Neural cell (in vitro differentiated cells): ENCODE measurements around the gene SF3B3. TPM values are rescaled to one million over a fixed set of nuclear protein-coding genes. Genes with fewer than 3 reads are reported as not detected.

Experiments
- H2AFZ ChIP-seq: fragments of 200-600, 300-800 bp; sonication (generic), shearing (Covaris generic); 2 replicates; pipeline ENCODE4 v1.6.0; 2014; ENCODE audit warnings: low read depth, mild to moderate bottlenecking, antibody characterized with exemption, low read length, moderate library complexity
- H3F3A ChIP-seq: fragments of 200-600 bp; shearing (Covaris generic); 2 replicates; pipeline ENCODE4 v1.6.1; 2016; ENCODE audit warnings: mild to moderate bottlenecking, moderate library complexity, mixed read lengths, antibody characterized with exemption, low read length; ENCODE audit not compliant: insufficient read depth, poor library complexity, severe bottlenecking
- H3K27ac ChIP-seq: fragments of 200-600, 300-800 bp; sonication (generic), shearing (Covaris generic); 2 replicates; pipeline ENCODE4 v1.5.1; 2014; ENCODE audit warnings: mild to moderate bottlenecking, low read length, moderate library complexity
- H3K27me3 ChIP-seq: fragments of 300-800, 200-600 bp; sonication (generic), shearing (Covaris generic); 2 replicates; pipeline ENCODE4 v1.6.0; 2014; ENCODE audit warnings: mild to moderate bottlenecking, low read depth, low read length, moderate library complexity; ENCODE audit not compliant: insufficient read depth
- H3K36me3 ChIP-seq: fragments of 300-800, 200-600 bp; sonication (generic), shearing (Covaris generic); 2 replicates; pipeline ENCODE4 v1.5.1; 2014; ENCODE audit warnings: mild to moderate bottlenecking, antibody characterized with exemption, low read length, moderate library complexity; ENCODE audit not compliant: insufficient read depth
- H3K4me2 ChIP-seq: fragments of 300-800, 200-600 bp; sonication (generic), shearing (Covaris generic); 2 replicates; pipeline ENCODE4 v1.6.0; 2014; ENCODE audit warnings: mild to moderate bottlenecking, low read length
- H3K4me3 ChIP-seq: fragments of 300-800, 200-600 bp; sonication (generic), shearing (Covaris generic); 2 replicates; pipeline ENCODE4 v1.5.1; 2014; ENCODE audit warnings: mild to moderate bottlenecking, low read length, moderate library complexity
- H3K79me2 ChIP-seq: fragments of 200-600 bp; shearing (Covaris generic); replicated peaks from 2 replicates; pipeline ENCODE4 v1.6.0; 2014; ENCODE audit warnings: mild to moderate bottlenecking, low read length, moderate library complexity; ENCODE audit not compliant: insufficient read depth
- H3K9ac ChIP-seq: fragments of 300-800, 200-600 bp; sonication (generic), shearing (Covaris generic); 2 replicates; pipeline ENCODE4 v1.6.1; 2016; ENCODE audit warnings: mild to moderate bottlenecking, low read length, mixed read lengths
- H3K9me2 ChIP-seq: fragments of 200-600 bp; shearing (Covaris generic); 2 replicates; pipeline ENCODE4 v1.6.1; 2016; ENCODE audit warnings: mild to moderate bottlenecking, low read length, mixed read lengths; ENCODE audit not compliant: insufficient read depth
- H3K9me3 ChIP-seq: fragments of 200-600, 300-800 bp; sonication (generic), shearing (Covaris generic); 2 replicates; pipeline ENCODE4 v1.6.1; 2016; ENCODE audit warnings: mild to moderate bottlenecking, mixed run types, low read length, moderate library complexity, mixed read lengths
- H4K20me1 ChIP-seq: fragments of 200-600 bp; shearing (Covaris generic); 2 replicates; pipeline ENCODE4 v1.6.1; 2016; ENCODE audit warnings: mild to moderate bottlenecking, mixed run types; ENCODE audit not compliant: insufficient read depth
- EP300 ChIP-seq: fragments of 450-650 bp; conservative IDR thresholded peaks from 2 replicates; pipeline ENCODE4 v1.6.1; 2014; ENCODE audit warnings: antibody characterized with exemption, mild to moderate bottlenecking, moderate library complexity; ENCODE audit not compliant: poor library complexity, severe bottlenecking
- EZH2 ChIP-seq: fragments of 200-600, 300-800 bp; shearing (Covaris generic), sonication (generic); IDR thresholded peaks from 2 replicates; pipeline ENCODE4 v1.6.1; 2014; ENCODE audit warnings: antibody characterized with exemption, low read length, borderline replicate concordance, mild to moderate bottlenecking; ENCODE audit not compliant: insufficient read depth, poor library complexity, severe bottlenecking
- MXI1 ChIP-seq: fragments of 450-650 bp; conservative IDR thresholded peaks from 2 replicates; pipeline ENCODE4 v1.6.1; 2014; ENCODE audit warnings: antibody characterized with exemption, mild to moderate bottlenecking; ENCODE audit not compliant: poor library complexity, severe bottlenecking
- POLR2AphosphoS5 ChIP-seq: IDR thresholded peaks from 2 replicates; pipeline ENCODE4 v1.6.1; 2012
- RAD21 ChIP-seq: fragments of 450-650 bp; conservative IDR thresholded peaks from 2 replicates; pipeline ENCODE4 v1.6.1; 2014; ENCODE audit warnings: antibody characterized with exemption, mild to moderate bottlenecking, moderate library complexity
- SMC3 ChIP-seq: fragments of 450-650 bp; conservative IDR thresholded peaks from 2 replicates; pipeline ENCODE4 v1.6.1; 2014; ENCODE audit warnings: antibody characterized with exemption, mild to moderate bottlenecking, moderate library complexity; ENCODE audit not compliant: poor library complexity
- TAF1 ChIP-seq: IDR thresholded peaks from 2 replicates; pipeline ENCODE4 v1.6.1; 2012; ENCODE audit warnings: low read depth
- polyA plus RNA-seq: library from polyadenylated mRNA; depleted of rRNA; stranded (reverse); fragments of >200 nt; gene quantifications from 2 replicates; pipeline ENCODE4 v1.2.3, GENCODE V29; 2014
- TF ChIP-seq, protein P1 (sequence below): IDR thresholded peaks from 2 replicates; pipeline ENCODE4 v1.6.1; 2012; ENCODE audit warnings: borderline replicate concordance
- TF ChIP-seq, protein P2 (sequence below): fragments of 450-650 bp; IDR thresholded peaks from 2 replicates; pipeline ENCODE4 v1.5.1; 2014; ENCODE audit warnings: antibody characterized with exemption, mild to moderate bottlenecking, moderate library complexity; ENCODE audit not compliant: poor library complexity, severe bottlenecking

SF3B3 gene
- polyA plus RNA-seq, 1 donor from 2014 or later, result 90.0 TPM

DNA sequence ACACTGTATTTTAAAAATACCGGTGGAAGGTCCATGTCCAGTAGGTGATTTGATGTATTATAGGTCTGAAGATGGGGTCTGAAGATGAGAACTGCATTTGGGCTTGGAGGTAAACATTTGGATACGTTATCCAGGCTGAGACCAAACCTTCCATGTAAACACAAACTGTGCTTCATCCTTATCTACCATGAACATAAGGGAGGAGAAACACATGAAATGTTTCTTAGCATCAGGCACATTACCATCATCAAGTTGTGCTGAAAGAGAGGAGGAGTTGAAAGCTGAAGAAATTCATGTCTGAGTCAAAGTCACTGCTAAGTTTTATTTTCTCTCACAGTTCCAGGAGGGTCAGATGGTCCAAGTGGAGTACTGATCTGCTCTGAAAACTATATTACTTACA is 11.4 kb downstream of the SF3B3 start:
- Histone ChIP-seq H3K9me2 (no peaks in the 10 kb centered on the region), H4K20me1 (no peaks in the 10 kb centered on the region), H3F3A (no peaks in the 10 kb centered on the region), H3K27me3 (no peaks in the 10 kb centered on the region), H3K9me3 (no peaks in the 10 kb centered on the region), H3K4me3 (no peak overlapping the region), H3K4me2 (no peak overlapping the region), H2AFZ (no peak overlapping the region), H3K27ac (no peak overlapping the region), H3K79me2 (peaks cover 10% of the 10 kb centered on the region), H3K36me3 (peaks cover 6% of the 10 kb centered on the region), H3K9ac (no peak overlapping the region)
- TF ChIP-seq POLR2AphosphoS5 (no peak), EZH2 (no peak), SMC3 (no peak), EP300 (no peak), RAD21 (no peak), TAF1 (no peak), MXI1 (no peak)
- TF ChIP-seq, protein P1, sequence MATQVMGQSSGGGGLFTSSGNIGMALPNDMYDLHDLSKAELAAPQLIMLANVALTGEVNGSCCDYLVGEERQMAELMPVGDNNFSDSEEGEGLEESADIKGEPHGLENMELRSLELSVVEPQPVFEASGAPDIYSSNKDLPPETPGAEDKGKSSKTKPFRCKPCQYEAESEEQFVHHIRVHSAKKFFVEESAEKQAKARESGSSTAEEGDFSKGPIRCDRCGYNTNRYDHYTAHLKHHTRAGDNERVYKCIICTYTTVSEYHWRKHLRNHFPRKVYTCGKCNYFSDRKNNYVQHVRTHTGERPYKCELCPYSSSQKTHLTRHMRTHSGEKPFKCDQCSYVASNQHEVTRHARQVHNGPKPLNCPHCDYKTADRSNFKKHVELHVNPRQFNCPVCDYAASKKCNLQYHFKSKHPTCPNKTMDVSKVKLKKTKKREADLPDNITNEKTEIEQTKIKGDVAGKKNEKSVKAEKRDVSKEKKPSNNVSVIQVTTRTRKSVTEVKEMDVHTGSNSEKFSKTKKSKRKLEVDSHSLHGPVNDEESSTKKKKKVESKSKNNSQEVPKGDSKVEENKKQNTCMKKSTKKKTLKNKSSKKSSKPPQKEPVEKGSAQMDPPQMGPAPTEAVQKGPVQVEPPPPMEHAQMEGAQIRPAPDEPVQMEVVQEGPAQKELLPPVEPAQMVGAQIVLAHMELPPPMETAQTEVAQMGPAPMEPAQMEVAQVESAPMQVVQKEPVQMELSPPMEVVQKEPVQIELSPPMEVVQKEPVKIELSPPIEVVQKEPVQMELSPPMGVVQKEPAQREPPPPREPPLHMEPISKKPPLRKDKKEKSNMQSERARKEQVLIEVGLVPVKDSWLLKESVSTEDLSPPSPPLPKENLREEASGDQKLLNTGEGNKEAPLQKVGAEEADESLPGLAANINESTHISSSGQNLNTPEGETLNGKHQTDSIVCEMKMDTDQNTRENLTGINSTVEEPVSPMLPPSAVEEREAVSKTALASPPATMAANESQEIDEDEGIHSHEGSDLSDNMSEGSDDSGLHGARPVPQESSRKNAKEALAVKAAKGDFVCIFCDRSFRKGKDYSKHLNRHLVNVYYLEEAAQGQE, result no peak
- TF ChIP-seq, protein P2, sequence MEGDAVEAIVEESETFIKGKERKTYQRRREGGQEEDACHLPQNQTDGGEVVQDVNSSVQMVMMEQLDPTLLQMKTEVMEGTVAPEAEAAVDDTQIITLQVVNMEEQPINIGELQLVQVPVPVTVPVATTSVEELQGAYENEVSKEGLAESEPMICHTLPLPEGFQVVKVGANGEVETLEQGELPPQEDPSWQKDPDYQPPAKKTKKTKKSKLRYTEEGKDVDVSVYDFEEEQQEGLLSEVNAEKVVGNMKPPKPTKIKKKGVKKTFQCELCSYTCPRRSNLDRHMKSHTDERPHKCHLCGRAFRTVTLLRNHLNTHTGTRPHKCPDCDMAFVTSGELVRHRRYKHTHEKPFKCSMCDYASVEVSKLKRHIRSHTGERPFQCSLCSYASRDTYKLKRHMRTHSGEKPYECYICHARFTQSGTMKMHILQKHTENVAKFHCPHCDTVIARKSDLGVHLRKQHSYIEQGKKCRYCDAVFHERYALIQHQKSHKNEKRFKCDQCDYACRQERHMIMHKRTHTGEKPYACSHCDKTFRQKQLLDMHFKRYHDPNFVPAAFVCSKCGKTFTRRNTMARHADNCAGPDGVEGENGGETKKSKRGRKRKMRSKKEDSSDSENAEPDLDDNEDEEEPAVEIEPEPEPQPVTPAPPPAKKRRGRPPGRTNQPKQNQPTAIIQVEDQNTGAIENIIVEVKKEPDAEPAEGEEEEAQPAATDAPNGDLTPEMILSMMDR, result no peak

DNA sequence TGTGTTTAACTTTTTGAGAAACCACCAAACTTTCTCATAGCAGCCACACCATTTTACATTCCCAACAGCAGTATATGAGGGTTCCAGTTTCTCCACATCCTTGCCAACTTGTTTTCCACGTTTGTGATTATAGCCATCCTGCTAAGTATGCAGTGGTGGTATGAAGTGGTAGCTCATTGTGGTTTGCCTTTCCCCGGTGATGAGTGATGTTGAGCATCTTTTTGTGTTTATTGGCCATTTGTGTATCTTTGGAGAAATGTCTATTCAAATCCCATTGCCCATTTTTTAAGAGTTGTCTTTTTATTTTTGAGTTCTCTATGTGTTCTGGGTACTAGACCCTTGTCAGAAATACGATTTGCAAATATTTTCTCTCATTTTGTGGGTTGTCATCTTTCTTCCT is 17.4 kb downstream of the SF3B3 start:
- Histone ChIP-seq H3K9me2 (no peaks in the 10 kb centered on the region), H3K9ac (no peak overlapping the region), H3K27me3 (no peaks in the 10 kb centered on the region), H3K4me3 (no peak overlapping the region), H2AFZ (no peak overlapping the region), H3K36me3 (peaks cover 10% of the 10 kb centered on the region), H3K27ac (no peak overlapping the region), H3F3A (no peaks in the 10 kb centered on the region), H3K9me3 (no peaks in the 10 kb centered on the region), H3K79me2 (peaks cover under 1% of the 10 kb centered on the region), H3K4me2 (no peak overlapping the region), H4K20me1 (no peaks in the 10 kb centered on the region)
- TF ChIP-seq EP300 (no peak), POLR2AphosphoS5 (no peak), RAD21 (no peak), SMC3 (no peak), TAF1 (no peak), MXI1 (no peak), EZH2 (no peak)
- TF ChIP-seq, protein P1, result no peak
- TF ChIP-seq, protein P2, result no peak
